GM13976 (cell line): ENCODE data around the gene CATSPER3.

ENCODE experiments used
- DNase-seq: peaks from one replicate; pipeline ENCODE4 v3.0.0; 2012; ENCODE audit warnings: low spot score
- in situ Hi-C: fragments of 300-500 bp; cut with MboI; formaldehyde crosslinking; loops from one replicate; pipeline ENCODE4 v1.12.0; 2022; ENCODE audit warnings: low sequenced_read_pairs, mixed read lengths, inconsistent platforms; ENCODE audit not compliant: unreplicated experiment
- TF ChIP-seq, protein P1 (sequence below): IDR thresholded peaks from 2 replicates; pipeline ENCODE4 v1.5.1; 2012; ENCODE audit warnings: borderline replicate concordance, mild to moderate bottlenecking; ENCODE audit not compliant: insufficient read depth; ENCODE audit errors: extremely low read depth, missing control alignments, control extremely low read depth

Gene CATSPER3

DNA sequence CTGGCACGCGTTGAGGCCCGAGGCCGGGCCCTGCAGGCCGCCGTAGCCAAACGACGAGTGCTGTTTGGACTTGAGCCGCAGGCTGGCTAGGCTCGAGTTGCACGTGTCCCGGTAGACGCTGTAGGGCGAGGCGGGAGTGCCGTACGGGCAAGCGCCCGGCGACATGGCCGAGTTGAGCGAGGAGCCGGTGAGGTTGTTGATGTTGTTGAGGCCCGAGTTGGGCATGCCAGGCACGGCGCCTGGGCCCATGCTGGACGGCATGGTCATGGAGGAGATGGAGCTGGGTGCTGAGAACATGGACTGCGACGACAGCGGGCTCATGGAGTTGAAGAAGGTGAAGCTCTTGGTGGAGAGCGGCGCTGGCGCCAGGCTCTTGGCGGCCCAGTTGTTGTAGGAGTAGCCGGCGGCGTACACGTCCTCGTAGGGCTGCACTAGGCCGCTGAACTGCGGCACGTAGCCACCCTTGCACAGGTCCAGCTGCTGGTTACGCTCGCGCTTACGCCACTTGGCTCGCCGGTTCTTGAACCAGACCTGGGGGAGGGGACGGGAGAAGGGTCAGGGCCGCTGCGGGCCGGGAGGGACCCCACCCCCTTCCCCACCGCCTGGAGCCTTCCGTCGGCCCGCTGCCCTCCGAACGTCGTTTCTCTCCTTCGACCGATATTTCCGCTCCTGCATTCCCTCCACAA is 61.2 kb downstream of the CATSPER3 start:
- in situ Hi-C loops = no loop called here

GRCh38 chr5:135029477-135030122 is 61.9 kb downstream of the CATSPER3 start:
- no peak for DNase-seq
- in situ Hi-C loops = no loop called here
- TF ChIP-seq, protein P1, sequence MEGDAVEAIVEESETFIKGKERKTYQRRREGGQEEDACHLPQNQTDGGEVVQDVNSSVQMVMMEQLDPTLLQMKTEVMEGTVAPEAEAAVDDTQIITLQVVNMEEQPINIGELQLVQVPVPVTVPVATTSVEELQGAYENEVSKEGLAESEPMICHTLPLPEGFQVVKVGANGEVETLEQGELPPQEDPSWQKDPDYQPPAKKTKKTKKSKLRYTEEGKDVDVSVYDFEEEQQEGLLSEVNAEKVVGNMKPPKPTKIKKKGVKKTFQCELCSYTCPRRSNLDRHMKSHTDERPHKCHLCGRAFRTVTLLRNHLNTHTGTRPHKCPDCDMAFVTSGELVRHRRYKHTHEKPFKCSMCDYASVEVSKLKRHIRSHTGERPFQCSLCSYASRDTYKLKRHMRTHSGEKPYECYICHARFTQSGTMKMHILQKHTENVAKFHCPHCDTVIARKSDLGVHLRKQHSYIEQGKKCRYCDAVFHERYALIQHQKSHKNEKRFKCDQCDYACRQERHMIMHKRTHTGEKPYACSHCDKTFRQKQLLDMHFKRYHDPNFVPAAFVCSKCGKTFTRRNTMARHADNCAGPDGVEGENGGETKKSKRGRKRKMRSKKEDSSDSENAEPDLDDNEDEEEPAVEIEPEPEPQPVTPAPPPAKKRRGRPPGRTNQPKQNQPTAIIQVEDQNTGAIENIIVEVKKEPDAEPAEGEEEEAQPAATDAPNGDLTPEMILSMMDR = no peak

More for the DNA sequence above, 61.2 kb downstream of the CATSPER3 start:
- TF ChIP-seq, protein P1 = no peak
- no peak for DNase-seq

GRCh38 chr5:135030123-135030955 is 62.6 kb downstream of the CATSPER3 start:
- in situ Hi-C loops = no loop called here
- DNase-seq = peak; percentile 62
- TF ChIP-seq, protein P1 = no peak

DNA sequence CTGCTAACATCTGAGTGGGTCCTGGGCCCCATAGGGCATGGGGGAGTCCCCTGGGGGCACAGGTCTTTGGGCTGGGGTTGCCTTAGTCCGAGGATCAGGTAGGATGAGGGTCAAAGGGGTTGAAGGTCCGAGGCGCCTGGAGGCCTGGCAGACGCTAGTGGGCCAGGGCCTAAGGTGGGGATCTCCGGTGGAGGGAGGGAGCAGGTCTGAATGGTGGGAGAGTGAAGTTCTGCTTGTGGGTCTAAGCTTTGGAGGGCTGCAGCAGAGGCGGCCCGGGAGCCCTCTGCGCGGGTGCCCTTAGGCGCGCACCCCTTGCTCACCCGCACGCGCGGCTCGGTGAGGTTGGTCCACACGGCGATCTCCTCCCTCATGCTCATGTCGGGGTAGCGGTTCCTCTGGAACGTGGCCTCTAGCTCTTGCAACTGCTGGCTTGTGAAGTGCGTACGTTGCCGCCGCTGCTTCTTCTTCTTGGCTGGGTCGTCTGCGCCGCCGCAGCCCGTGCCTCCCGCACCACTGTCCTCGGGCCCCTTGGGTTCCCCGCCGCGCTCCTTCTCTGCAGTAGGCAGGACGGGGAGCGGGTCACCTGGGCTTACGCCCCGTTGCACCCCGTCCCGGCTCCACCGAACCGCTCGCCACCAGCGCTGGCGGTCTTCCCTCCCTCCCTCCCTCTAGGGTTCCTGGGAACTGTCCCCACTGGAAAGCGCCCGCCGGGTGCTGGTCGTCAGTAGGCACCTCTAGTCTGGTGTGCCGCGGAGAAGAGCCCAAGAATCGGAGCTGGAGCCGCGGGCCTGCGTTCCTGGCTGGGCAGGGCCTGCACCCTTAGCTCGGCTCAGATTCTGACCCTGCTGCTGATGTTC is 63.5 kb downstream of the CATSPER3 start:
- TF ChIP-seq, protein P1 = no peak
- no peak for DNase-seq
- in situ Hi-C loops = no loop called here

DNA sequence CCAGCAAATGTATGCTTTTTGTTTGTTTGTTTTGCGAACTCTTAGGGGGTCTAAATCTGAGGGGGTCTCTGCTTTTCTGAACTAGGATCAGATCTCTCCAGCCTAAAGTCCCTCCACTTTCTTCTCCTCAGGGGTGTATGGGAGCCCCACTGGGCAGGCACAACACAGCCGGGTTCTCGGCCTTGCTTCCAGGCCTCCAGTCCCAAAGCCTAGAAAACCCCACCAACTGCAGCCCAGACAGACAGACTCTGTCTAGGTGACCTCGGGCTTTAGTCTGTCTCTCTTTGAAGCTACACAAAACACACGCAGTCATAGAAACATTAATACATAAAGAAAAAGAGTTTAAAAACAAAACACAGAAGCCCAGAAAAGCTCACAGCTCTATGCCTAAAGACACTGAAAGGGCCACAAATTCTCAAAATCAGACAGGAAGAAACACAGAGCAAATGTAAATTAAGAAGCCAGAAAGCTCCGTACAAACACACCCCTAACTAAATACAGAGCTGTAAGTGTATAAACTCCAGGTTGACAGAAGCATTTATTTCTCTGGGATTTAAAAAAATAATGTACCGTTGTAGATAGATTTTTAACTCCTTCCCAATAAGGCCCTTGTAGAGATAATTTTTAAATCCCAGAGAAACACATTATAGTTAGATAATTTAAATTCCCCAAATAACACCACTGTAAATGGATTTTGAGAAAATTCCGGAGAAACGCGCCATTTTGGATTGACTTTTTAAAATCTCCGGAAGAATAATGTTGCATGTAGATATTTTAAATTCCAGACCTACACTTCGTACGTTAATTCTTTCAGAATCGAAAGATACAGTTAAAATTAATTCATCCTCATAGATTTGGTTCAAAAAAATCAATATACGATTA is 64.3 kb downstream of the CATSPER3 start:
- TF ChIP-seq, protein P1 = no peak
- DNase-seq = no peak
- in situ Hi-C loops = no loop called here
